Measurements from ENCODE around the gene RFK.

RFK gene

GRCh38 chr9:76373173-76373783 lies 20.9 kb downstream of the RFK start:
- Histone ChIP-seq H3K27me3 (ENCODE audit: insufficient read depth, low read depth) (no peaks in the 10 kb centered on the region), H3K27ac (peak overlapping the region; percentile 75), H3K9ac (peak overlapping the region; percentile 7; the same call in 1 of the 2 replicates), H3K4me2 (peak overlapping the region; percentile 88), H3K4me1 (ENCODE audit: low read depth, poor library complexity, severe bottlenecking) (peaks cover 75% of the 10 kb centered on the region), H3K79me2 (ENCODE audit: insufficient read depth, low read depth) (no peaks in the 10 kb centered on the region), H2AFZ (ENCODE audit: low read depth) (peak overlapping the region; percentile 13; the same call in 1 of the 2 replicates), H3K36me3 (ENCODE audit: insufficient read depth) (no peaks in the 10 kb centered on the region), H4K20me1 (ENCODE audit: insufficient read depth) (no peaks in the 10 kb centered on the region), H3K4me3 (IDR thresholded peaks at IDR 0.05; ENCODE audit: insufficient read depth, low read depth, low read length) (no peak overlapping the region)
- TF ChIP-seq CTCF (conservative IDR thresholded peaks at IDR 0.05; ENCODE audit: low read depth, low read length) = no peak

GRCh38 chr9:76372336-76372735 lies 21.9 kb downstream of the RFK start:
- Histone ChIP-seq H2AFZ (ENCODE audit: low read depth) (no peak overlapping the region), H3K4me1 (ENCODE audit: low read depth, poor library complexity, severe bottlenecking) (peaks cover 75% of the 10 kb centered on the region), H3K36me3 (ENCODE audit: insufficient read depth) (no peaks in the 10 kb centered on the region)

GRCh38 chr9:76371901-76372300 lies 22.3 kb downstream of the RFK start:
- Histone ChIP-seq H3K27me3 (ENCODE audit: insufficient read depth, low read depth) (no peaks in the 10 kb centered on the region), H2AFZ (ENCODE audit: low read depth) (no peak overlapping the region), H3K4me3 (IDR thresholded peaks at IDR 0.05; ENCODE audit: insufficient read depth, low read depth, low read length) (no peak overlapping the region), H3K36me3 (ENCODE audit: insufficient read depth) (no peaks in the 10 kb centered on the region), H3K4me2 (peak overlapping the region; percentile 88), H3K27ac (peak overlapping the region; percentile 75), H3K9ac (no peak overlapping the region), H3K79me2 (ENCODE audit: insufficient read depth, low read depth) (no peaks in the 10 kb centered on the region), H3K4me1 (ENCODE audit: low read depth, poor library complexity, severe bottlenecking) (peaks cover 75% of the 10 kb centered on the region), H4K20me1 (ENCODE audit: insufficient read depth) (no peaks in the 10 kb centered on the region)
- TF ChIP-seq CTCF (conservative IDR thresholded peaks at IDR 0.05; ENCODE audit: low read depth, low read length) = no peak

More at GRCh38 chr9:76372336-76372735, 21.9 kb downstream of the RFK start:
- Histone ChIP-seq H3K27ac (peak overlapping the region; percentile 75), H3K79me2 (ENCODE audit: insufficient read depth, low read depth) (no peaks in the 10 kb centered on the region), H3K4me3 (IDR thresholded peaks at IDR 0.05; ENCODE audit: insufficient read depth, low read depth, low read length) (no peak overlapping the region), H4K20me1 (ENCODE audit: insufficient read depth) (no peaks in the 10 kb centered on the region), H3K27me3 (ENCODE audit: insufficient read depth, low read depth) (no peaks in the 10 kb centered on the region), H3K9ac (peak overlapping the region; percentile 7; the same call in 1 of the 2 replicates), H3K4me2 (peak overlapping the region; percentile 88)
- no peak for TF ChIP-seq CTCF (conservative IDR thresholded peaks at IDR 0.05; ENCODE audit: low read depth, low read length)

- Histone ChIP-seq H2AFZ (ENCODE audit: low read depth) (no peak overlapping the region), H3K9ac (peak overlapping the region; percentile 33; the same call in 1 of the 2 replicates), H3K4me3 (IDR thresholded peaks at IDR 0.05; ENCODE audit: insufficient read depth, low read depth, low read length) (no peak overlapping the region), H3K36me3 (ENCODE audit: insufficient read depth) (no peaks in the 10 kb centered on the region), H3K4me2 (peak overlapping the region; percentile 92), H4K20me1 (ENCODE audit: insufficient read depth) (no peaks in the 10 kb centered on the region), H3K27ac (peak overlapping the region; percentile 79), H3K27me3 (ENCODE audit: insufficient read depth, low read depth) (no peaks in the 10 kb centered on the region), H3K79me2 (ENCODE audit: insufficient read depth, low read depth) (no peaks in the 10 kb centered on the region), H3K4me1 (ENCODE audit: low read depth, poor library complexity, severe bottlenecking) (peaks cover 82% of the 10 kb centered on the region)
- no peak for TF ChIP-seq CTCF (conservative IDR thresholded peaks at IDR 0.05; ENCODE audit: low read depth, low read length)
These were observed 23.7 kb downstream of the RFK start for GRCh38 chr9:76370396-76371023.

Measured in KMS-11 (cell line).